GM12878 (cell line): Measurements from ENCODE around the gene GRAMD1B.

ENCODE experiments used
- FOXK2 ChIP-seq: fragments of 450-650 bp; IDR thresholded peaks from 2 replicates; pipeline ENCODE4 v1.6.1; 2017; ENCODE audit warnings: mild to moderate bottlenecking, moderate library complexity
- TF ChIP-seq, protein P1 (sequence below): IDR thresholded peaks from 2 replicates; pipeline ENCODE4 v1.6.1; 2012; ENCODE audit warnings: low read depth, low read length, improper control_type of control experiment

DNA sequence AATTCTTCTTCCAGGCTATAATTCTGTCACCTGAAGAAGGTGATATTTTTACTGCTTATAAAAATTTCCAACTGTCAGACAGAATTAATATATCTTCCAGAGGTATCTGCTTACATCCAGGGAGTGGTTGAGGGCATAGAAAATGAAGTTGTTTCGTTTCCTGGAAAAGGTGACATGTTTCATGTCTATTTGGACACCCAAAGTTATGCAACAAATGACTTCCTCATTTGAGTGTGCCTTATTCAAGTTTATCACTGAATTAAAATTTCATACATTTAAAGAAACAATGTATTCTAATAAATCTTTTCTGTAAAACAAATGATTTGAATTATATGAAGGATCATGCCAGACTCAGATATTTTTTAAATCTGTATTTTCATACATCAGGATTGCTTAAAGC lies 8.5 kb upstream of the GRAMD1B start:
- TF ChIP-seq FOXK2, result no peak
- TF ChIP-seq, protein P1, sequence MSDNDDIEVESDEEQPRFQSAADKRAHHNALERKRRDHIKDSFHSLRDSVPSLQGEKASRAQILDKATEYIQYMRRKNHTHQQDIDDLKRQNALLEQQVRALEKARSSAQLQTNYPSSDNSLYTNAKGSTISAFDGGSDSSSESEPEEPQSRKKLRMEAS, result no peak
